ENCODE data around the gene NRG3.

NRG3 gene

DNA sequence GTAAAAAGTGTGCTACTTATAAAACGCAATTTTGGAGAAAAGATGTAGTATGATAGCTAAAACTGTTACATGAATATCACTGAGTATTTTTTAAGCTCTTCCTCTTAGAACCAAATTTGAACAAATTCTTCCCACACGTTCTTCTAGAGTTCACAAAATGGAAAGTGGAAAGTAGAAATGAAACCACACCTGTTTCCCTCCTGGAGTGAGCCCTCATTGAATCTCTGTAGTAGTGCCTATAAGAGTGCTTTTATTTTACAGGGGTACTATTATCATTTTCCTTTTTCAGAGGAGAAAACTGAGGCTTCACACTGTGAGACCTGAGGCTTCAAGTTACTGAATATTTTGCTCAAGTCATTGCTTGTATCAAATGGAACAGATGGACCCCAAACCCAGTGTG, 393.0 kb downstream of the NRG3 start:
- H3K27me3 ChIP-seq (ENCODE audit: control insufficient read depth, insufficient read depth, low read length): no peaks in the 10 kb centered on the region
- H3K9me3 ChIP-seq (ENCODE audit: control insufficient read depth, low read length): no peaks in the 10 kb centered on the region
- no peak overlapping the region for H3K9ac ChIP-seq (ENCODE audit: low read length)
- H3K36me3 ChIP-seq (ENCODE audit: control insufficient read depth, insufficient read depth, low read length): no peaks in the 10 kb centered on the region
- no peak overlapping the region for H3K4me3 ChIP-seq (ENCODE audit: low read length)
- no peaks in the 10 kb centered on the region for H3K4me1 ChIP-seq (ENCODE audit: control insufficient read depth, insufficient read depth, low read length)

GRCh38 chr10:82277591-82277990, 402.6 kb downstream of the NRG3 start:
- Histone ChIP-seq H3K9me3 (ENCODE audit: control insufficient read depth, low read length) (no peaks in the 10 kb centered on the region), H3K36me3 (ENCODE audit: control insufficient read depth, insufficient read depth, low read length) (no peaks in the 10 kb centered on the region), H3K4me1 (ENCODE audit: control insufficient read depth, insufficient read depth, low read length) (no peaks in the 10 kb centered on the region), H3K27me3 (ENCODE audit: control insufficient read depth, insufficient read depth, low read length) (no peaks in the 10 kb centered on the region), H3K9ac (ENCODE audit: low read length) (no peak overlapping the region), H3K4me3 (ENCODE audit: low read length) (no peak overlapping the region)

GRCh38 chr10:82278401-82279182, 403.6 kb downstream of the NRG3 start:
- Histone ChIP-seq H3K9ac (ENCODE audit: low read length) (no peak overlapping the region), H3K27me3 (ENCODE audit: control insufficient read depth, insufficient read depth, low read length) (no peaks in the 10 kb centered on the region), H3K36me3 (ENCODE audit: control insufficient read depth, insufficient read depth, low read length) (no peaks in the 10 kb centered on the region), H3K4me3 (ENCODE audit: low read length) (no peak overlapping the region), H3K9me3 (ENCODE audit: control insufficient read depth, low read length) (no peaks in the 10 kb centered on the region), H3K4me1 (ENCODE audit: control insufficient read depth, insufficient read depth, low read length) (no peaks in the 10 kb centered on the region)

DNA sequence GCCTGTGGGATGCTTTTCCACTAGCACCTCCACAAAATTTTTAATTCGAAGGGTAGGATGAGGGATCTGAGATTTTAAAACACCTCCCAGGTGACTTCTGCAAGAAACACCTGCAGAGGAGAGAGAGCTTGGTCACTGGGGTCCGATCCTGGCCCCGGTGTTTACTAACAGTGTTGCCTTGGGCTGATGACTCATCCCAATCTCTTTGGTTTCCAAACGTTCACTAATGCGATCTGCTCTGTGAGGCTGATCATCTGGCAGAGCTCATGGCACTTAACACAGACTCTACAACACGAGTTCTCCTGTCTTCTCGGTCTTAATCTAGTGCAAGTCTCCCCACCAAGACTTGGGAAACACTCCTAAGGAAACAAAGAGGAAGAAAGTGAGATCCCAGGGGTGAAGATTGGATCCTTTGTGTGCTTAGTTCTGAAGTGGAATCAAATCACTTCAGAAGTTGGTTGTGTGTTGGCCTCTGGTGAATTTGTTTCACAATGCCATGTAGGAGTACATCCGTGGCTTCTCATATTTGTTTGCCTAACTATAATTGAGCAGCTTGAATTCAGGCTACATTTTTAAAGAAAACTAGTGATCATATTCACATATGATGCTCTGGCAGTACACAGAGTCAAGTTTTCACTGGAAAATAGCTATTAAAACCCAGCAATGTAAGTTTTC, 407.9 kb downstream of the NRG3 start:
- no peaks in the 10 kb centered on the region for H3K36me3 ChIP-seq (ENCODE audit: control insufficient read depth, insufficient read depth, low read length)
- H3K9ac ChIP-seq (ENCODE audit: low read length): no peak overlapping the region
- no peaks in the 10 kb centered on the region for H3K4me1 ChIP-seq (ENCODE audit: control insufficient read depth, insufficient read depth, low read length)
- H3K27me3 ChIP-seq (ENCODE audit: control insufficient read depth, insufficient read depth, low read length): no peaks in the 10 kb centered on the region
- no peak overlapping the region for H3K4me3 ChIP-seq (ENCODE audit: low read length)
- H3K9me3 ChIP-seq (ENCODE audit: control insufficient read depth, low read length): no peaks in the 10 kb centered on the region

- Histone ChIP-seq H3K27me3 (ENCODE audit: control insufficient read depth, insufficient read depth, low read length) (no peaks in the 10 kb centered on the region), H3K36me3 (ENCODE audit: control insufficient read depth, insufficient read depth, low read length) (no peaks in the 10 kb centered on the region), H3K9me3 (ENCODE audit: control insufficient read depth, low read length) (no peaks in the 10 kb centered on the region), H3K9ac (ENCODE audit: low read length) (no peak overlapping the region), H3K4me1 (ENCODE audit: control insufficient read depth, insufficient read depth, low read length) (no peaks in the 10 kb centered on the region), H3K4me3 (ENCODE audit: low read length) (no peak overlapping the region)
These were observed 409.2 kb downstream of the NRG3 start for GRCh38 chr10:82284180-82284579.

DNA sequence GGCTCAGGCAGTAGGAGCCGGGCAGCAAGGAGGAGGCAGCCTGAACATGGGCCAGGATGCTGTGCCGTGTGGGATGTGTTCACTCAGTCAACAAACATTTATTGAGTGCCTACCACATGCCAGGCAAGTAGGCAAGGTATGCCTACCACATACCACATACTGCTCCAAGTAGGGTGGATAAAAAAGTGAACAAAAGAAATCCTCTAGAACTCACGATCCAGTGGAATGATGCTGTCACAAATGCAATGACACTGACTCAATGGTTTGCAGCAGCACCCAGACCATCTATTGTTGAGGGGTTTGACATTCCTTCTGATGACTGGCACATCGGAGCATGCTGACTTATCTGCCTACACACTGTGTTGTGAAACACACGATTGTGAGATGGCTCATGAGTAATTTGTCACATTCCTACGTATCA, 413.5 kb downstream of the NRG3 start:
- no peaks in the 10 kb centered on the region for H3K9me3 ChIP-seq (ENCODE audit: control insufficient read depth, low read length)
- no peaks in the 10 kb centered on the region for H3K36me3 ChIP-seq (ENCODE audit: control insufficient read depth, insufficient read depth, low read length)
- no peaks in the 10 kb centered on the region for H3K4me1 ChIP-seq (ENCODE audit: control insufficient read depth, insufficient read depth, low read length)
- no peaks in the 10 kb centered on the region for H3K27me3 ChIP-seq (ENCODE audit: control insufficient read depth, insufficient read depth, low read length)
- no peak overlapping the region for H3K9ac ChIP-seq (ENCODE audit: low read length)
- no peak overlapping the region for H3K4me3 ChIP-seq (ENCODE audit: low read length)

- Histone ChIP-seq H3K36me3 (ENCODE audit: control insufficient read depth, insufficient read depth, low read length) (no peaks in the 10 kb centered on the region), H3K4me1 (ENCODE audit: control insufficient read depth, insufficient read depth, low read length) (no peaks in the 10 kb centered on the region), H3K4me3 (ENCODE audit: low read length) (no peak overlapping the region), H3K9ac (ENCODE audit: low read length) (no peak overlapping the region), H3K27me3 (ENCODE audit: control insufficient read depth, insufficient read depth, low read length) (no peaks in the 10 kb centered on the region), H3K9me3 (ENCODE audit: control insufficient read depth, low read length) (no peaks in the 10 kb centered on the region)
These were observed 415.0 kb downstream of the NRG3 start for GRCh38 chr10:82289945-82290344.

- no peaks in the 10 kb centered on the region for H3K9me3 ChIP-seq (ENCODE audit: control insufficient read depth, low read length)
- no peaks in the 10 kb centered on the region for H3K4me1 ChIP-seq (ENCODE audit: control insufficient read depth, insufficient read depth, low read length)
- no peak overlapping the region for H3K4me3 ChIP-seq (ENCODE audit: low read length)
- no peak overlapping the region for H3K9ac ChIP-seq (ENCODE audit: low read length)
- no peaks in the 10 kb centered on the region for H3K36me3 ChIP-seq (ENCODE audit: control insufficient read depth, insufficient read depth, low read length)
- no peaks in the 10 kb centered on the region for H3K27me3 ChIP-seq (ENCODE audit: control insufficient read depth, insufficient read depth, low read length)
These were observed 419.9 kb downstream of the NRG3 start for GRCh38 chr10:82294874-82295378.

GRCh38 chr10:82308641-82309040, 433.6 kb downstream of the NRG3 start:
- no peak overlapping the region for H3K9ac ChIP-seq (ENCODE audit: low read length)
- H3K36me3 ChIP-seq (ENCODE audit: control insufficient read depth, insufficient read depth, low read length): no peaks in the 10 kb centered on the region
- H3K4me1 ChIP-seq (ENCODE audit: control insufficient read depth, insufficient read depth, low read length): no peaks in the 10 kb centered on the region
- no peaks in the 10 kb centered on the region for H3K9me3 ChIP-seq (ENCODE audit: control insufficient read depth, low read length)
- no peaks in the 10 kb centered on the region for H3K27me3 ChIP-seq (ENCODE audit: control insufficient read depth, insufficient read depth, low read length)
- no peak overlapping the region for H3K4me3 ChIP-seq (ENCODE audit: low read length)

GRCh38 chr10:82310839-82311238, 435.8 kb downstream of the NRG3 start:
- H3K4me1 ChIP-seq (ENCODE audit: control insufficient read depth, insufficient read depth, low read length): no peaks in the 10 kb centered on the region
- H3K9me3 ChIP-seq (ENCODE audit: control insufficient read depth, low read length): no peaks in the 10 kb centered on the region
- no peaks in the 10 kb centered on the region for H3K27me3 ChIP-seq (ENCODE audit: control insufficient read depth, insufficient read depth, low read length)
- H3K36me3 ChIP-seq (ENCODE audit: control insufficient read depth, insufficient read depth, low read length): no peaks in the 10 kb centered on the region
- no peak overlapping the region for H3K4me3 ChIP-seq (ENCODE audit: low read length)
- no peak overlapping the region for H3K9ac ChIP-seq (ENCODE audit: low read length)

DNA sequence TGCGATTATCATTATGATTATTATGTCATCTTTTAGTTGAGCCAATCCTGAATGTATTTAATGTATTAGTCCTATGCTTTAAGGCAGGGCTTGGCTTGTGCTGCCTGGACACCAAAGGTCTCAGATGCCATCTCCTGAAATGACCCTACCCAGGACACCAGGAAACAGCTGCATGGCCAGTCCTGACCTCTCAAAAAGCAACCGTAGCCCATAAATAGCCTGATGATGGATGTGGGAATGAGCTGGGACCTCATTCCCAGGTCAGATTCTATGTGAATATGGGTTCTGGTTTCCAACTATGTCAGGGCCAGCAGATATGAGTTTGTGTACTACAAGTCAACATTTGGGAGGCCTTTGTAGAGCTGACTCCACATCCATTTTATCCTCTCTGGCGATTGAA, 438.4 kb downstream of the NRG3 start:
- Histone ChIP-seq H3K36me3 (ENCODE audit: control insufficient read depth, insufficient read depth, low read length) (no peaks in the 10 kb centered on the region), H3K9ac (ENCODE audit: low read length) (no peak overlapping the region), H3K4me1 (ENCODE audit: control insufficient read depth, insufficient read depth, low read length) (no peaks in the 10 kb centered on the region), H3K9me3 (ENCODE audit: control insufficient read depth, low read length) (no peaks in the 10 kb centered on the region), H3K27me3 (ENCODE audit: control insufficient read depth, insufficient read depth, low read length) (no peaks in the 10 kb centered on the region), H3K4me3 (ENCODE audit: low read length) (no peak overlapping the region)

- H3K9ac ChIP-seq (ENCODE audit: low read length): no peak overlapping the region
- H3K27me3 ChIP-seq (ENCODE audit: control insufficient read depth, insufficient read depth, low read length): no peaks in the 10 kb centered on the region
- H3K4me1 ChIP-seq (ENCODE audit: control insufficient read depth, insufficient read depth, low read length): no peaks in the 10 kb centered on the region
- no peaks in the 10 kb centered on the region for H3K9me3 ChIP-seq (ENCODE audit: control insufficient read depth, low read length)
- no peaks in the 10 kb centered on the region for H3K36me3 ChIP-seq (ENCODE audit: control insufficient read depth, insufficient read depth, low read length)
- H3K4me3 ChIP-seq (ENCODE audit: low read length): no peak overlapping the region
These were observed 443.5 kb downstream of the NRG3 start for GRCh38 chr10:82318534-82318933.
